Urinary bladder (tissue), 4 donors: ENCODE measurements around the gene GRIK1. TPM values are rescaled to one million over a fixed set of nuclear protein-coding genes. Genes with fewer than 3 reads are reported as not detected.

Experiments used
- DNase-seq: peaks from one replicate; pipeline ENCODE4 v3.0.0-alpha.2; 2015; ENCODE audit errors: extremely low spot score
- H3K27ac ChIP-seq: one replicate; pipeline ENCODE4 v1.5.1; 2013; ENCODE audit warnings: low read depth, mild to moderate bottlenecking, moderate library complexity
- H3K36me3 ChIP-seq: one replicate; pipeline ENCODE4 v1.6.1; 2013; ENCODE audit warnings: mild to moderate bottlenecking, moderate library complexity; ENCODE audit not compliant: insufficient read depth
- H3K4me1 ChIP-seq: one replicate; pipeline ENCODE4 v1.6.1; 2013; ENCODE audit warnings: mild to moderate bottlenecking, moderate library complexity; ENCODE audit not compliant: insufficient read depth
- H3K4me3 ChIP-seq: one replicate; pipeline ENCODE4 v1.5.1; 2013; ENCODE audit warnings: low read depth, low read length
- WGBS: extraction: QIAGEN DNeasy Blood & Tissue Kit; methylation state at CpG from one replicate; pipeline ENCODE4 v1.1.7; 2013; 5-methylcytosine and 5-hydroxymethylcytosine counted together
- polyA plus RNA-seq: library from polyadenylated mRNA; stranded (reverse); fragments of 200-250 nt; gene quantifications from one replicate; pipeline ENCODE4 v1.2.3, GENCODE V29; 2013
- total RNA-seq: library from RNA; depleted of rRNA; stranded (reverse); fragments of >200 nt; gene quantifications from one replicate; pipeline ENCODE4 v1.2.3, GENCODE V29; 2014
- donor health status: healthy with polysubstance abuse.
- donor health status: healthy.

GRIK1 gene
- total and polyA plus RNA-seq, 2 donors = 1.7 to 3.8 TPM

DNA sequence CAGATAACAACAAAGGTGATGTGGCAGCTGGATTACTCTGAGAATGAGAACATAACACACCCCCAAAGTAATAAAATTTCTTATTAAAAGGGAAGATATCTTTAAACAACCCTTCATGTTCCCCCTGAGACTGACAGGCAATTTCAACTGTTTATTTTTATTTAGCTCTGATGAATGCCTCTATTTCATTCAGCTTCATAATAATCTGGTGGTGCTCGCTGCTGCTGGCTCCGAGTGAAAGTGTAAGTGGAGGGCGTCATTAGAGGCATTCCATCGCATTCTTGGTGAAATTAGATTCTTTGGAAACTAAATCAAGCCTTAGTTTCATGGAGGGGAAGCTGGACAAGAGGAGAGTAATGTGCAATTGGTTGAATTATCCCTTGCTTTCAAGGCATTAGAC lies 128.9 kb downstream of the GRIK1 start:
- DNase-seq = no peak
- 75% methylated on average over 4 of the region's 4 CpGs for WGBS
- no peaks in the 10 kb centered on the region for H3K36me3 ChIP-seq
- H3K27ac ChIP-seq = no peak overlapping the region
- no peak overlapping the region for H3K4me3 ChIP-seq
- no peaks in the 10 kb centered on the region for H3K4me1 ChIP-seq

DNA sequence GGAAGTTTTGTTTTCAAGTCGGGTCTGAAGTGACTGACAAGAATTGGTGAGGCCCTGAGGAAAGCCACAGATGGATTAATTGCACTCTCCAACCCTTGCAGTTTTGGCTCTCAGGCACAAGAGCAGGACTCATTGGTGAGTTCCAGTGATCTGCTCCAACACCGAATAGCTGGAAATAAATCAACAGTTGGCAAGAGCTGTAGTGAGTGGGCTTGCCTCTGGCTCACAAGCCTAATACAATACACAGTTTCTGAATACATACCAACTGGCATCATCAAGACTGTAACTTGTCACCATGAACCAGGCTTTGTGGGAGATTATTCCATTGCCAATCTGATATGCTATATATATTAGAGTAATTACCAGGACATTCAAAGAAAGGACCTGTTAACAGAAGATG lies 131.6 kb downstream of the GRIK1 start:
- H3K4me3 ChIP-seq = no peak overlapping the region
- 60% methylated on average over 2 of the region's 2 CpGs for WGBS
- H3K36me3 ChIP-seq = no peaks in the 10 kb centered on the region
- no peaks in the 10 kb centered on the region for H3K4me1 ChIP-seq
- no peak overlapping the region for H3K27ac ChIP-seq
- DNase-seq = no peak

DNA sequence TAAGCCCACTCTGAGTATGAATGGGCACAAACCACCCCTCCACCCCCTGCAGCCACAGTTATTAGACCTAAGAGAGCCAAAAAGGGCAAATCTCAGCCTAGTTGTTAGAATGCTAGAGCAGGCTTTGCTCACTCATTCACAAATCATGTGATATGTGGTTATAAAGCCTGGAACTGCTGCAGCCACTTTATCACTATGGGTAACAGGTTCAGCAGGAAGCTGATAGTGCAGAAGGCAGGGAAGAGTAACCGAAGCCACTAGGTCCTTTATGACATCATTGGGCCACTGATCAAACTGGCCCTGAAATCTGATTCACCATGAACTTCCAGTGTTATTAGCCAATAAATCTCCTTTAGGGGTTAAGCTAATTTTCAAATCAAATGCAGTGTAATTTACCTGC lies 134.7 kb downstream of the GRIK1 start:
- WGBS = 79% methylated on average over 1 of the region's 1 CpG

DNA sequence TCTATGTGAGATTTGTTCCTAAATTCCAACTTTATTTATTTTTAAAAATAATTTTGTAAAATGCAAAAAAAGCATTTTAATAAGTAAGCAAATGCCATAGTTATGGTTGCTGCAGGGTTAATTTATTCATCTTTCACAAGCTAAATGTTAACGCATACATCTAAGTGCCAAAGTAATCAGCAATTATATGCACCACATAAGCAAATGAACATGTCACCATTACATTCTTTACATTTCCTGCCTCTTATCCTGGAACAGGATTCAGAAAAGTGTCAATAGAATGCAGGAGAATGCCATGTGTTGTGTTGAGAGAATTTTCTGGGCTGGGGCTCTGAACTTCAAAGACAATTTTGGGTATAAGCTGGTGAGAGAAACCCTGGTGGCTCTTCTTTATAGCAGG lies 136.6 kb downstream of the GRIK1 start:
- no peaks in the 10 kb centered on the region for H3K36me3 ChIP-seq
- 90% methylated on average over 1 of the region's 1 CpG for WGBS

More for the DNA sequence above, 134.7 kb downstream of the GRIK1 start:
- H3K4me1 ChIP-seq = no peaks in the 10 kb centered on the region
- H3K27ac ChIP-seq = no peak overlapping the region
- H3K36me3 ChIP-seq = no peaks in the 10 kb centered on the region
- no peak for DNase-seq
- no peak overlapping the region for H3K4me3 ChIP-seq

DNA sequence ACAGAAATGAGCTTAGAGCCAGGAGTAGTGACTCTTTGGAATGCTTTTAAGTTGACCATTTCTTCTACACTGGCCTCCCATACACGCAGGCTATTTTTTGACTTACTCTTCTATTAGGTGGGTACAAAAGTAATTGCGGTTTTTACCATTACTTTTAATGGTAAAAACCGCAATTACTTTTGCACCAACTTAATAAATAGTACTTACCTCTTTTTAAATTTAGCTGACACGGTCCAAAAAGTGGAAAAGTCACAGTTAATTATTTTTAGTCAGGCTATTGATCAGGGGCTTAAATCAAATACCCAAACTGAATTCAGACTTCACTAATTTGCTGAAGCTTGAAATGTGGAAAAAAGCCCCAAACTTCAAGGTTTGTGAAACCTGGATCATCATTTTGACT lies 138.7 kb downstream of the GRIK1 start:
- Histone ChIP-seq H3K27ac (no peak overlapping the region), H3K4me1 (no peaks in the 10 kb centered on the region), H3K4me3 (no peak overlapping the region), H3K36me3 (no peaks in the 10 kb centered on the region)
- WGBS = 89% methylated on average over 4 of the region's 4 CpGs
- no peak for DNase-seq

More for the DNA sequence above, 136.6 kb downstream of the GRIK1 start:
- no peak overlapping the region for H3K27ac ChIP-seq
- no peak overlapping the region for H3K4me3 ChIP-seq
- no peak for DNase-seq
- H3K4me1 ChIP-seq = no peaks in the 10 kb centered on the region

- no peak for DNase-seq
- Histone ChIP-seq H3K27ac (no peak overlapping the region), H3K4me3 (no peak overlapping the region), H3K36me3 (no peaks in the 10 kb centered on the region), H3K4me1 (no peaks in the 10 kb centered on the region)
- 52% methylated on average over 3 of the region's 3 CpGs for WGBS
Measured at GRCh38 chr21:29800056-29800455, 139.7 kb downstream of the GRIK1 start.

- H3K4me1 ChIP-seq = no peaks in the 10 kb centered on the region
- no peaks in the 10 kb centered on the region for H3K36me3 ChIP-seq
- WGBS = 85% methylated on average over 3 of the region's 3 CpGs
- H3K4me3 ChIP-seq = no peak overlapping the region
- no peak overlapping the region for H3K27ac ChIP-seq
- no peak for DNase-seq
Measured at GRCh38 chr21:29798840-29799239, 141.0 kb downstream of the GRIK1 start.

GRCh38 chr21:29797155-29797554 lies 142.6 kb downstream of the GRIK1 start:
- no peaks in the 10 kb centered on the region for H3K4me1 ChIP-seq
- H3K27ac ChIP-seq = no peak overlapping the region
- no peak for DNase-seq
- no peak overlapping the region for H3K4me3 ChIP-seq
- 77% methylated on average over 3 of the region's 3 CpGs for WGBS
- no peaks in the 10 kb centered on the region for H3K36me3 ChIP-seq

DNA sequence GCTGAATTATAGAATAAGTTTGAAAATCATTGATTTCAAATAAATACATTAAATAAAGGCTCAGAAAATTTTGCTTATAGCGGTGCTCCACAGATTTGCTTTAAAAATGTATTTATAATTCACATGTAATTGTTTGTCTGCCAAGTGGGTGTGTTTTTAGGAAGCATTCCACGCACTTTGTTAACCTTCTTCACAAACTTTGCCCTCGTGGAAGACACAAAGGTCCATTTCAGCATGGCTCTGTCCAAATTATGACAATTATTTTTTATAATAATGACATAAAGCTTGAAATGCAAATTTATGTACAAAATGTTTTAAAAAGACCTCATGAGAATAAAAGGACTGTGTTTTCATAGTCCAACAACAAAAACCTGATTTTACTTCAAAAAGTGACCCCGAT lies 146.1 kb downstream of the GRIK1 start:
- 73% methylated on average over 4 of the region's 4 CpGs for WGBS

DNA sequence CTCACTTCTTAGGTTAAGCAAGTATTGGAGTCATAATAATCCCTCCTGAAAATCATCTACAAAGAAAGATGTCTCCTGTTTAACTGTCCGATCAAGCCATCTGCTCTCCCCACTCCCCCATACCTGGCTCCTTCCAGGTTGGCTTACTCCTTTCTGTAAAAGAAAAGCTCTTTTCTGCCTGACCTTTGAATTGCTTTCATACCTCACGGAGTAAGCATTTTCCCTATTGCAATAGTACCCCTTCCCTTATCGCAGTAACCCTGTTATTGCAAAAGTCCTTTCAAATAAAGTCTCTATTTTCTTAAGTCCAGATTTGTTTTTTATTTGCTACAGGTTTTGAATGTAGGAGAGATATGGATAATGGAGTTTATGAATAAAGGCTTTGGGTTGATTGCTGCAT lies 150.4 kb downstream of the GRIK1 start:
- Histone ChIP-seq H3K36me3 (no peaks in the 10 kb centered on the region), H3K4me3 (no peak overlapping the region), H3K27ac (no peak overlapping the region), H3K4me1 (no peaks in the 10 kb centered on the region)
- no peak for DNase-seq
- 80% methylated on average over 3 of the region's 3 CpGs for WGBS

More for the DNA sequence above, 146.1 kb downstream of the GRIK1 start:
- H3K4me1 ChIP-seq = no peaks in the 10 kb centered on the region
- H3K4me3 ChIP-seq = no peak overlapping the region
- H3K27ac ChIP-seq = no peak overlapping the region
- H3K36me3 ChIP-seq = no peaks in the 10 kb centered on the region
- no peak for DNase-seq

DNA sequence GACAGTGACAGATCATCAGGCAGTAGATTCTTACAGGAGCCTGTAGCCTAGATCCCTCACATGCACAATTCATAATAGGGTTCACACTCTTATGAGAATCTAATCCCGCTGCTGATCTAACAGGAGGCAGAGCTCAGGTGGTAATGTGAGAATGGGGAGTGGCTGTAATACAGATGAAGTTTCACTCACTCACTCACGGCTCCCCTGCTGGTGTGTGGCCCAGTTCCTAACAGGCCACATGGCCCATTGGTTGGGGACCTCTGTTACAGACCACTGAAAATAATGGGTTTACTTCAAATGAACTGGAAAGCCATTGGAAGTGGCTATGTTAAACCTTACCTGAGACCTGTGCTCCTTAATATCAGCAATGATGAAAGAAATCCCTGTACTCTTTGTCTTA lies 151.0 kb downstream of the GRIK1 start:
- Histone ChIP-seq H3K4me1 (no peaks in the 10 kb centered on the region), H3K27ac (no peak overlapping the region), H3K36me3 (no peaks in the 10 kb centered on the region), H3K4me3 (no peak overlapping the region)
- DNase-seq = no peak
- 88% methylated on average over 2 of the region's 2 CpGs for whole genome bisulfite sequencing

DNA sequence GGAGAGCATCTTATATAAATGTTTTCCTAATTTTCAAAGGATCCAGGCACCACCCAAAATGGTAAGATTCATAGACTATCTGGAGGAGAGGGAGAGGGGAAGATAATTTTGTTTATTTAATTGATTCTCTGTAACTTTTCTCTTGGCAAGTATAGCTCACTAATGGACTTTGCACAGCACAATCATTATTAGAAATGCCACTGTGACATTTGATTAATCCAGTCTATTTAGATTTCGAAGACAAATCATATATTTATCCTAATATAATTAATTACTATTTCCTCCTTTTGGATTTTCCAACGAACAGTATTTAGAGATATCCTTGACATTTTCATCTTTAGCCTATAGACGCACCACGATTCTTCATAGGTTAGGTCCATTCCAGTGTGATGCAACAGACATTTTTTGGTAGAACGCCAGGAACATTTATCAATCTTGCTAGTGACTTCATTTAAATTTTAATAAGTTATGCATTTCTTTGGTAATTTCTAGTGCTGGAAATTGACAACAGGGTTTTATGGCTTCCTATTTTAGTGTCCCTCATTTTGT lies 152.4 kb downstream of the GRIK1 start:
- Histone ChIP-seq H3K27ac (no peak overlapping the region), H3K36me3 (no peaks in the 10 kb centered on the region), H3K4me3 (no peak overlapping the region), H3K4me1 (no peaks in the 10 kb centered on the region)
- WGBS = 80% methylated on average over 5 of the region's 5 CpGs
- no peak for DNase-seq

DNA sequence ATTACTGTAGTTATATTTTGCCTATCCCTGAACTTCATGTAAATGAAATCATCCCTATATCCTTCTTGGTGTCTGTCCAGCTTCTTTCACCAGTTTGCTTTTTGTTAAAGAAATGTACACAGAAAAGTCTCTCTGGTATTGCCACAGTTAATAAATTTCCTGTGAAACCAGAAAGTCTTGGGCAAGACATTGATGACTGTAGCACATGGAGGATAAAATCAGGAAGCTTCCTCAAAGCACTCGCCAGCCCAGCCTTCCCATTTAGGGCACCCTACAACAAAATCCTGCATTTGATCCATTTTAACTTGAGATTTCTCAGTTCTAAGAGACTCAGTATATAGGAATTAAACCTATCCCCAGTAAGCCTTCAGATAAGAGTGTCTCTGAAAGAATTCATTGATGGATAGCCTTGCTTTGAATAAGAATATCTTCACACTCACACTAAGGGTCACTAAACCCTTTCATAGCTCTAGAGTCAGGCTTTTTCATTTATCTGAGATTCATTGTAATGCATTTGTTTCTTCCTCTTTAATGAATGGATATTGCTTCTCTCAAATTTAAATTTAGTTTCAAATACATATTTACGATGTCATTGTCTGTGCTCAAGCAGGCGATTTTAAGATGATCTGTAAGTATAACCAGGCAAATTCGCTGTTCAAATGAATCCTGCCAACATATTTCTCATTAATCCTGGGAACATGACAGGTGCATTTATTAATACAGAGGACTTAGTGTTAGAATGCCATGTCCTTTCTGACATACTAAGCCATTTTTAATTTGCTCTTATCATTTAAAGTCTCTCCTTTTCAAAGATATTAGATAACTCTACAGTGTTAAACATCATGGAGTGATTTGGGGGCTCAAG lies 153.1 kb downstream of the GRIK1 start:
- 61% methylated on average over 4 of the region's 4 CpGs for WGBS
- DNase-seq = no peak
- Histone ChIP-seq H3K27ac (no peak overlapping the region), H3K4me1 (no peaks in the 10 kb centered on the region), H3K4me3 (no peak overlapping the region), H3K36me3 (no peaks in the 10 kb centered on the region)

DNA sequence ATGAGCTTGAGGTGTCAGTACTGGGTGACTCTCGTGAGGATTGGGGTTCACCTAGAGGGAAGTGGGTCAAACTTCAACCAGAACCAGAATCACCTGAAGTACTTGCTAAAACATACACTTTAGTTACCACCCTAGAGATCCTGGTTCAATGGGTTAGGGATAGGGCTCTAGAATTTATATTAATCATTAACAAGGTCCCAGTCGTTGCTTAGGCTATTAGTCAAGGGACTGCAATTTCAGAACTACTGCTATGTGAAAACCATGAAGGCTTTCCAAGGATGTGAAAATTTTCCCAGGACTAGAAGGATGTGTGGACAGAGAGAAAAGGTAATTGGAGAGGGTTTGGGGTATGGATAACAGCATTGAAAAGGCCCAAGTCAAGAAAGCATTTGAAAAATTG lies 162.6 kb downstream of the GRIK1 start:
- H3K36me3 ChIP-seq = no peaks in the 10 kb centered on the region
- no peaks in the 10 kb centered on the region for H3K4me1 ChIP-seq
- DNase-seq = no peak
- 90% methylated on average over 2 of the region's 2 CpGs for WGBS
- no peak overlapping the region for H3K27ac ChIP-seq
- H3K4me3 ChIP-seq = no peak overlapping the region
